ENCODE measurements around the gene UGGT2.
"Not testable (repeated sequence)": the region's sequence is repeated elsewhere in the genome, so short reads cannot be mapped to it uniquely, and the experiment has no call there.

Gene UGGT2

GRCh38 chr13:95791084-95791722 lies 262.0 kb downstream of the UGGT2 start:
- TF ChIP-seq, protein P1, sequence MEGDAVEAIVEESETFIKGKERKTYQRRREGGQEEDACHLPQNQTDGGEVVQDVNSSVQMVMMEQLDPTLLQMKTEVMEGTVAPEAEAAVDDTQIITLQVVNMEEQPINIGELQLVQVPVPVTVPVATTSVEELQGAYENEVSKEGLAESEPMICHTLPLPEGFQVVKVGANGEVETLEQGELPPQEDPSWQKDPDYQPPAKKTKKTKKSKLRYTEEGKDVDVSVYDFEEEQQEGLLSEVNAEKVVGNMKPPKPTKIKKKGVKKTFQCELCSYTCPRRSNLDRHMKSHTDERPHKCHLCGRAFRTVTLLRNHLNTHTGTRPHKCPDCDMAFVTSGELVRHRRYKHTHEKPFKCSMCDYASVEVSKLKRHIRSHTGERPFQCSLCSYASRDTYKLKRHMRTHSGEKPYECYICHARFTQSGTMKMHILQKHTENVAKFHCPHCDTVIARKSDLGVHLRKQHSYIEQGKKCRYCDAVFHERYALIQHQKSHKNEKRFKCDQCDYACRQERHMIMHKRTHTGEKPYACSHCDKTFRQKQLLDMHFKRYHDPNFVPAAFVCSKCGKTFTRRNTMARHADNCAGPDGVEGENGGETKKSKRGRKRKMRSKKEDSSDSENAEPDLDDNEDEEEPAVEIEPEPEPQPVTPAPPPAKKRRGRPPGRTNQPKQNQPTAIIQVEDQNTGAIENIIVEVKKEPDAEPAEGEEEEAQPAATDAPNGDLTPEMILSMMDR (conservative IDR thresholded peaks at IDR 0.05): no peak
- no peak overlapping the region for H3K27ac ChIP-seq

DNA sequence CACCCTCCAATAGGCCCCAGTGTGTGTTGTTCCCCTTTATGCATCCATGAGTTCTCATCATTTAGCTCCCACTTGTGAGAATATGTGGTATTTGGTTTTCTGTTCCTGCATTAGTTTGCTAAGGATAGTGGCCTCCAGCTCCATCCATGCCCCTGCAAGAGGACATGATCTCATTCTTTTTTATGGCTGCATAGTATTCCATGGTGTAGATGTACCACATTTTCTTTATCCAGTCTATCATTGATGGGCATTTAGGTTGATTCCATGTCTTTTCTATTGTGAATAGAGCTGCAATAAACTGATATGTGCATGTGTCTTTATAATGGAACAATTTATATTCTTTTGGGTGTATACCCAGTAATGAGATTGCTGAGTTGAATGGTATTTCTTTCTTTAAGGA lies 263.9 kb downstream of the UGGT2 start:
- not testable (repeated sequence) for H3K27ac ChIP-seq

- H3K27ac ChIP-seq: no peak overlapping the region
- TF ChIP-seq, protein P1 (conservative IDR thresholded peaks at IDR 0.05): no peak
These were observed 265.1 kb downstream of the UGGT2 start for GRCh38 chr13:95788100-95788463.

GRCh38 chr13:95787356-95788099 lies 265.7 kb downstream of the UGGT2 start:
- TF ChIP-seq, protein P1 (conservative IDR thresholded peaks at IDR 0.05): no peak
- H3K27ac ChIP-seq: no peak overlapping the region

DNA sequence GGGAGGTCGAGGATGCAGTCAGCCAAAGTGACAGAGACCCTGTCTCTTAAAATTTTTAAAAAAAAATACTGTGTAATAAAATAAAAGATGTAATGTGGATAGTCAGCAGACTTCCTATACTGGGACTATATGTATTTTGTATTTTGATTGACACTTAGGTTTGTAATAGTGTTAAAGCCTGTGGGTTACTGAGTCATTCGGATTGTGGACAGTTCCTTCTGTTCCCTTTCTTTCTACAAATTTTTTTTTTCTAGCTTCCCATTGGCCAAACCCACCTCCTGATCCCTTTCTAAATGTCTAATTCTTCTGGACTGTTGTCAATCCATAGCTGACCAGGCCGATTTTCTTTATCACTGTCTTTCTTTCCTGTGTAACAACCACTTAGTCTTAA lies 268.3 kb downstream of the UGGT2 start:
- TF ChIP-seq, protein P1 (conservative IDR thresholded peaks at IDR 0.05): no peak
- H3K27ac ChIP-seq: no peak overlapping the region

- no peak overlapping the region for H3K27ac ChIP-seq
- TF ChIP-seq, protein P1 (conservative IDR thresholded peaks at IDR 0.05): no peak
These were observed 268.9 kb downstream of the UGGT2 start for GRCh38 chr13:95784161-95784899.

GRCh38 chr13:95783747-95784146 lies 269.5 kb downstream of the UGGT2 start:
- TF ChIP-seq, protein P1 (conservative IDR thresholded peaks at IDR 0.05): no peak
- no peak overlapping the region for H3K27ac ChIP-seq

GRCh38 chr13:95781940-95782339 lies 271.3 kb downstream of the UGGT2 start:
- not testable (repeated sequence) for H3K27ac ChIP-seq
